SKM-1 treated with dmso at 0.1 percent for 144 hours (cell line): ENCODE measurements around the gene MUC20.

ENCODE experiments used
- DNase-seq: peaks from one replicate; lab custom pipeline; 2025; ENCODE audit not compliant: unreplicated experiment; lab: John Stamatoyannopoulos, UW

Gene MUC20

DNA sequence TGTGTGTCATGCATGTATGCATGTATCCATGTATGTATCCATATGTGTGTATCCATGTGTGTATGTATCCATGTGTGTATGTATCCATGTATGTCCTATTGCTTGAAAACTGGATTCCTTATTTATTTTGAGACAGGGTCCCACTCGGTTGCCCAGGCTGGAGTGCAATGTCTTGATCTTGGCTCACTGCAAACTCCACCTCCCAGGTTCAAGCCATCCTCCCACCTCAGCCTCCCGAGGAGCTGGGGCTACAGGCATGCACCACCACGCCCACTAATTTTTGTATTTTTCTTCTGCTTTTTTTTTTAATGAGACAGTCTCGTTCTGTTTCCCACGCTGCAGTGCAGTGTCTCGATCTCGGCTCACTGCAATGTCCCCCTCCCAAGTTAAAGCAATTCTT is 34.1 kb downstream of the MUC20 start:
- DNase-seq: no peak

GRCh38 chr3:195755391-195755790 is 34.6 kb downstream of the MUC20 start:
- DNase-seq: no peak

DNA sequence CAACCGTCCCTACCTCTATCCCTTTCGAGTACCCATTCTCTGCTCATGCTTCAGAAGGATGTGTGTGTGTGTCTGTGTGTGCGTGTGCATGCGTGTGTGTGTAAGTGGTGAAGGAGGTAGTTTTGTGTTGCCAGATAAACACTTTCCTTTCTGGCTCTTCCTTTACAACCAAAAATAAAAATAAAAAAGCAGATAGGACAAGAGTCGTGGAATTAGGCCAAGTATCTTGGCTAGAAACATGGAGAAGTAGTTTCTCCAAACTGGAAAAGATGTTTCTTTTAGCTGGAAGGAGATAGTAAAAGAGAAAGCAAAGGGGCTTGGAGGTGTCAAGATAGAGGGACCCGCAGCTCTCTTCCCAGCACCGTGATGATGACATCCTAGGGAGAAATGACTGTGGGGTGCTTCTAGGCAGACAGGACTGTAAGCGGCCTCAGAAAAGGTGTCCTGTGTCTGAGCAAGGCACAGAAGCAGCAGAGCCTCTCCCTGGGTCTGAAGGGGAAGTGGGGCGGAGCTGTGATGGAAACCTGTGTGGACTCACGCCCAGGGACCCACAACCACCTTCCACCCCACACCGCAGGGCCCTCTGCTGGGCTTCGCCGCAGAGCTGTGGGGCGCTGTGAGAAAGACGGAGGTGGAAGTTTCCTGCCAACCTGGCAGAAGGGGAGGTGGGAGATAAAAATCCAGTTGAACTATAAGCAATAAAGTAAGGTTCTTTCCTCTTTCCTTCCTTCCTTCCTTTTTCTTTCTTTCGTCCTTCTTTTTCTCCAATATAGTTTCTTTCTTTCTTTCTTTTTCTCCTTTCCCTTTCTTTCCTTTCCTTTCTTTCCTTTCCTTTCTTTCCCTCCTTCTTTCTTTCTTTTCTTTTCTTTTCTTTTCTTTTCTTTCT is 35.3 kb downstream of the MUC20 start:
- DNase-seq: no peak

GRCh38 chr3:195757438-195757770 is 36.6 kb downstream of the MUC20 start:
- no peak for DNase-seq

DNA sequence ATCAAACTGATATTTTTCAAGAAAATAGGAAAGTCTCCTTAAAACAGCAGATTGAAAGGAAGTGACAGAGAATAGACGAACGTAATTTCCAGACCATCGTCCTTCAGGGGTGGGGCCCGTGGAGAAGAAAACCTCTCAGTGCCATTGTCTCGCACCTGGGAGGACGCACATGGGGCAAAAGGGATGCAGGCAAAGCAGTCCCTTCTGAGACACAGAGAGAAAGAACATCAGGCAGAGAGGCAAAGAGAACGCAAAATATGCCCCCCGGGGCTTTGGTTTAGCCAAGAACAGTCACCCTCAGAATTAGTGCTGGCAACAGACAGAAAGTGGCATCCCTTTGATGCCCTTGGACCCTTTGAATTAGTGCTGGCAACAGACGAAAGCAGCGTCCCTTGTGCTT is 37.0 kb downstream of the MUC20 start:
- no peak for DNase-seq

GRCh38 chr3:195758721-195759353 is 38.1 kb downstream of the MUC20 start:
- no peak for DNase-seq

DNA sequence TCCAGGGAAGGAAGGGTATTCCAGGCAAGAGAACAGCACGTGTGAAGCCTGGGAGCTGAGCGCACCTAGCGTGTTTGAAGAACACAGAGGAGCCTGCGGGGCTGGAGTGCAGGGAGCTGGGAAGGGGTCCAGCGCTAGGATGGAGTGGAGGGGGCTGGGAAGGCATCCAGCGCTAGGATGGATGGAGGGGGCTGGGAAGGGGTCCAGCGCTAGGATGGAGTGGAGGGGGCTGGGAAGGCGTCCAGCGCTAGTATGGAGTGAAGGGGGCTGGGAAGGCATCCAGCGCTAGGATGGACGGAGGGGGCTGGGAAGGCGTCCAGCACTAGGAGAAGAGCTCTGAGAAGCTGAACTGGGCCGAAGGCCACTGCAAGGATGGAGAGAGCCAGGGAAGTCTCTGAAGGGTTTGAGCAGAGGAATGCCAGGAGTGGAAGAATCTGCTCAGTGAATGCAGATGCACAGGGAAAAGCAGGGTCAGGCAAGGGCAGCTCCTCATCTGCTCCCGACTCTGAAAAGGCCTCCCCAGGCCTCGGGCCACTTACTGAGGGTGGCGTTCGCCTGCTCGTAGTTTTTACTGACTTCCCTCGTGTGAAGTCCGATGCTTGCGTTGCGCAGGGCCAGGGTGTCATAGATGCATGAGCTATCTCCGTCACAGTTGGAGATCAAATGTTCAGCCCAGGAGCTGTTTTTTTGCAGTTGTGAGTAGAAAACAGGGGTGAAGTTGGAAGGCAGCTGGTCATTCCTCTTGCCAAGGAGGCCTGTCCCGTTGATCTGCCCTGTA is 39.8 kb downstream of the MUC20 start:
- DNase-seq: no peak

DNA sequence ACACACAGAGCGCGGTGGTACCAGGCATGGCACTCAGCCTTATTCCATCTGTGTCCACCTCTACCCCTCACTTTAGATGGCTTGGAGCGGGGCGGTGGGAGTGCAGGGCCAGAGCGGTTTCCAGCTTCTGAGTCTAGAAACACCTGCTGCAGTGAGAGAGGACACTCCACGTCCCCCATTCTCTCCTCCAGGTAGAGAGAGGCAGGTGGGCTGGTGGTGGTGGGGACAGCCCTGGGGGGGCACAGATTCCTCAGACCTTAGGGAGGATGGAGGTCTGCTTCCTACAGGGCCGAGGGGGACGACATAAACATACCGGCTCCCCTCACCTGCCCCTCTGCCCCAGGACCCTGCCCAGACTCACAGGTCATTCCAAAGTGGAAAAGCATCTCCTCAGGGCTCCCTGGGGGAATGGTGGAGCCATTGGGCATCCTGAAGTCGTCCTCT is 40.4 kb downstream of the MUC20 start:
- DNase-seq: no peak

DNA sequence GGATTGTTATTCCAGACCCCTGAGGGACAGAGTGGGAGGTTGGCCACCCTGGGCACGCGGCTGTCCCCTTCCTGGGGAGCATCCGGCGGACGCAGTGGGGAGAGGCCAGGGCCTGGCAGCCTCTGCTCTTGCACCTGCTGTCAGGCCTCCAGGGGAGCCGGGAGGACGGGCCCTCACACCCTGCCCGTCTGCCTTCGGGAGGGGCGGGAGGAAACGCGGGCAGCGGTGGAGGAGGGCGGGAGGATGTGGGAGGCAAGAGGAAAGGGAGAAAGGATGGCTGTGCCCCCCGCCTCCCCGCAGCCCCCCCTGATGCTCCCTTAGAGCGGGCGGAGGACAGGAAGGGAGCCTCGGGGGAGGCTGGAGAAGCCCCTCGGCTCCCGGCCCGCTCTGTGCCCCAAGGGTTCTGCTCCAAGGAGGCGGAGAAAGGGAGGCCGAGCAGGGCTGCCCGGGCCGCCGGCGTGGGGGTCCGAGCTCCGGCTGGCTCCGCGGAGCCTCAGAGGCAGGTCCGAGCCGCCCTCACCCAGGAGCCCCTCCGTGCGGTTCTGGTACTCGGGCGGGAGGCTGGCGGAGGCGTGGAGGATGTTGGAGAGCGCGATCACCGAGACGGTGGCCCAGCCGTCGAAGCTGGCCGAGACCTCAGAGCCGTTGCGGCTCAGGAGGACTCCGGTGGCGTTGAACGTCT is 40.9 kb downstream of the MUC20 start:
- DNase-seq: no peak

DNA sequence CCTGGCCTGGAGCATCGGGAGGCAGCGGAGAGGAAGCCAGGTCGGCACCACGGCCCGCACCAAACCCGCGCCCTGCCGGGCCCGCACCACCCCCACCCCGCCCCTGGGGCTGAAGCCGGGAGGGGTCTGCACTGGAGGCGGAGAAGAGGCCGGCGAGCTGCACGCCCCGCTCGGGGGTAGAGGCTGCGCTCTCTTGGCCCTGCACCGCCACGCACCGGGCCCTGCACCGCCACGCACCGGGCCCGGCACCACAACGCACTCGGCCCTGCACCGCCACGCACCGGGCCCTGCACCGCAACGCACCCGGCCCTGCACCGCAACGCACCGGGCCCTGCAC is 41.4 kb downstream of the MUC20 start:
- no peak for DNase-seq

- DNase-seq: no peak
Observed at GRCh38 chr3:195762611-195763010, 41.8 kb downstream of the MUC20 start.

DNA sequence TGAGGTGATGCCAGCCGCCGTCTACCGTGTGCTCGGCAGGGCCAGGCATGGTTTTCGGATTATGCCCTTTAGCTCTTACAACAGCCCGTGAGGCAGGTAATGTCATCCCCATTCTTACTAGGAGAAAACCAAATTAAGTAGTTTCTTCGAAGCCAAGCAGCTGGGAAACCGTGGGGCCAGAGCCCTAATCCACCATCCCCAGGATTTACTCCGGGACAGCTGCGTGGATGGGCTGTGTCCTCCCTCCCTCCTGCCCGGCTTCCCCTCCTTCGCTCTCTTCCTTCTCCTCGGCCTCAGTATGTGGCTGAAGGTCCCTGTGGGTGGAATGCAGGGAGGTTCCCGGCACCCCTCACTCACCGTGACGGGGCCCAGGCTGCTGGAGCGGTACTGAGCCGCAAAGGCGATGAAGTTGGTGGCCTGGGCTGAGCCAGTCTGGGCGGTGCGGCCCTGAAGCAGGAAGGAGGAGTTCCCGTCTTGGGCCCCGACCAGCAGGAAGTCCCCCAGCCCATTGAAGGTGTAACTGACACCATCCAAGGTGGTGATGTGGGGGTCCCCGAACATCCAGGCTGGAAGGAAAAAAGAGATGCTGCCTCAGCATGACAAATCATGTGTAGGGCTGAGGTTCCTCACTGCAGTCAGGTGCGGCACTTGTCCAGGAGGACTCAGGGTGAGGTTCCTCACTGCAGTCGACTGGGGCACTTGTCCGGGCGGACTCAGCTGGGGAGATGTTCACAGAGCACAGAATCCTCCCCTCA is 42.5 kb downstream of the MUC20 start:
- DNase-seq: no peak

- DNase-seq: no peak
Observed at GRCh38 chr3:195763843-195764825, 43.4 kb downstream of the MUC20 start.

DNA sequence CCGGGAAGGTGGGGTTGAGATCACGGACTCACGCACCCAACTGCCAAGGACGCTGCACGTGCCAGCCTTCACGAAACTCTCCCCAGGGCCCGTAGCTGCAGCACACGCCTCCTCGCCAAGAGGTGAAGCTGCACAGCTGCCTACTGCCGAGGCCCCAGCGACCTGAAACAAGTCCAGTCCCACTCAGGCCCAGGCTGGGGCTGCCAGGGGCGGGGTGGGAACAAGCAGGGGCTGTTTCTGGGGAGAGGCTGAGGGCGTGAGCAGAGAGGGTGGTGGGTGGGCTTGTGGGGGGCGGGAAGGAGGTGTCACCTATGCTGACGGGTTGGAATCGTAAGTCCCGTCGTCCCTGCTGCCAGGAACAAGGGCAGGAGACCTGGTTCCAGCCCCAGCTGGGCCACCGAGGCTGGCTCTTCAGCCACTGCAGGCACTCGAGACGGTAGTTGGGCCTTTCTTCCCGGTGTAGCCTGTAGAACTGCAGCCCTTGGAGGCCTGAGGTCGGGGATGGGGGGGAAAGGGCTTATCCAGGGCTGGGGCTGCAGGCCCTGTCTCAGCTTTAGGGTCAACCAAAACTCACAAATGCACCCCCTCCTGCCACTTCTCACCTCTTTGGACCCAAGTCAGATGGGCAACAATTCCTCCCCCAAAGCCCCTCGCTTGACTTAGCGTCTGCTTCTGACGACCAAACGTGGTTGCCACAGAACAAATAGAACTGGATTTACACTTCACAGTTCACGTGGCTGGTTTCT is 44.4 kb downstream of the MUC20 start:
- DNase-seq: no peak

- DNase-seq: no peak
Observed at GRCh38 chr3:195766671-195767070, 45.9 kb downstream of the MUC20 start.

- no peak for DNase-seq
Observed at GRCh38 chr3:195767792-195768191, 47.0 kb downstream of the MUC20 start.

GRCh38 chr3:195768414-195768813 is 47.6 kb downstream of the MUC20 start:
- DNase-seq: no peak

GRCh38 chr3:195768831-195769303 is 48.1 kb downstream of the MUC20 start:
- DNase-seq: no peak

GRCh38 chr3:195769551-195769950 is 48.8 kb downstream of the MUC20 start:
- no peak for DNase-seq
